Endothelial cell of umbilical vein (primary cell): ENCODE results near the gene SAE1. TPM values are rescaled to one million over a fixed set of nuclear protein-coding genes. Genes with fewer than 3 reads are reported as not detected.

Experiments
- BruUV-seq: library from RNA; stranded (reverse); fragments of 400-500 nt; replicated peaks from 2 replicates; lab custom pipeline; 2021; lab: Mats Ljungman, UMichigan
- CTCF ChIA-PET: fragments of 300-600, 350-600 bp; sonication (Branson Sonifier 250); formaldehyde crosslinking; loops from one replicate; lab custom pipeline; 2021; ENCODE audit warnings: antibody characterized with exemption, inconsistent platforms; lab: Charles Lee
- POLR2A ChIA-PET: fragments of 300-600, 350-600 bp; sonication (Branson Sonifier 250); formaldehyde crosslinking; loops from one replicate; lab custom pipeline; 2021; ENCODE audit warnings: antibody characterized with exemption, inconsistent platforms; lab: Charles Lee
- DNase-seq: peaks from one replicate; pipeline ENCODE4 v3.0.0-alpha.2; 2011; ENCODE audit warnings: low read depth, low spot score
- FAIRE-seq: peaks from 2 replicates; lab custom pipeline; 2011; peaks lifted over from hg19 to GRCh38; lab: Jason Lieb, UNC
- H2AFZ ChIP-seq: 2 replicates; pipeline ENCODE4 v1.6.0; 2012; ENCODE audit warnings: low read depth, low read length, control low read depth, inconsistent platforms
- H3K27ac ChIP-seq: 2 replicates; pipeline ENCODE4 v1.5.1; 2011; ENCODE audit warnings: low read depth, mild to moderate bottlenecking, control low read depth, low read length, moderate library complexity; ENCODE audit not compliant: insufficient read depth
- H3K27me3 ChIP-seq, 2 experiments: 2 replicates each; pipeline versions ENCODE4 v1.6.0 to v1.6.1; 2011; ENCODE audit warnings: low read length in 2 of 2, mixed read lengths in 1 of 2; ENCODE audit not compliant: control insufficient read depth in 2 of 2, insufficient read depth in 2 of 2
- H3K36me3 ChIP-seq, 2 experiments: 2 replicates in 1 of 2; 3 replicates in 1 of 2; pipeline ENCODE4 v1.5.1; 2011; ENCODE audit warnings: low read length in 2 of 2, mild to moderate bottlenecking in 1 of 2, moderate library complexity in 1 of 2; ENCODE audit not compliant: control insufficient read depth in 2 of 2, insufficient read depth in 2 of 2; ENCODE audit errors: extremely low read depth in 1 of 2
- H3K4me1 ChIP-seq: 3 replicates; pipeline ENCODE4 v1.5.1; 2011; ENCODE audit warnings: mild to moderate bottlenecking, low read length; ENCODE audit not compliant: control insufficient read depth, insufficient read depth; ENCODE audit errors: extremely low read depth
- H3K4me2 ChIP-seq: 2 replicates; pipeline ENCODE4 v1.6.1; 2011; ENCODE audit warnings: low read length, control low read depth, mixed read lengths; ENCODE audit not compliant: insufficient read depth
- H3K4me3 ChIP-seq, 3 experiments: fragments of 200-600 bp in 1 of 3; sonication (generic), shearing (Covaris generic) in 1 of 3; replicated peaks in 1 of 3; 2 replicates each; pipeline ENCODE4 v1.5.1; 2011 to 2016; ENCODE audit warnings: control low read depth in 3 of 3, low read length in 3 of 3, mild to moderate bottlenecking in 2 of 3, inconsistent platforms in 1 of 3, low read depth in 1 of 3, moderate library complexity in 1 of 3; ENCODE audit not compliant: insufficient read depth in 1 of 3
- H3K79me2 ChIP-seq: 2 replicates; pipeline ENCODE4 v1.6.0; 2012; ENCODE audit warnings: low read length, inconsistent platforms; ENCODE audit not compliant: control insufficient read depth, insufficient read depth
- H3K9ac ChIP-seq: replicated peaks from 2 replicates; pipeline ENCODE3; 2011; ENCODE audit warnings: low read length, control low read depth; ENCODE audit not compliant: insufficient read depth; ENCODE audit errors: extremely low read depth
- H3K9me1 ChIP-seq: replicated peaks from 3 replicates; pipeline ENCODE4 v1.6.0; 2011; ENCODE audit warnings: mild to moderate bottlenecking, low read length; ENCODE audit not compliant: control insufficient read depth, insufficient read depth; ENCODE audit errors: extremely low read depth
- H3K9me3 ChIP-seq: replicated peaks from 2 replicates; pipeline ENCODE4 v1.5.1; 2012; ENCODE audit warnings: low read length, inconsistent platforms; ENCODE audit not compliant: control insufficient read depth, insufficient read depth
- H4K20me1 ChIP-seq: replicated peaks from 2 replicates; pipeline ENCODE3; 2011; ENCODE audit warnings: mild to moderate bottlenecking, low read length; ENCODE audit not compliant: control insufficient read depth, insufficient read depth; ENCODE audit errors: extremely low read depth
- EZH2 ChIP-seq: IDR thresholded peaks from 2 replicates; pipeline ENCODE4 v1.6.1; 2012; ENCODE audit warnings: borderline replicate concordance, low read depth, mild to moderate bottlenecking, moderate library complexity, low read length, inconsistent platforms; ENCODE audit not compliant: severe bottlenecking
- FOS ChIP-seq: IDR thresholded peaks from 2 replicates; pipeline ENCODE4 v1.6.1; 2011; ENCODE audit warnings: mild to moderate bottlenecking, low read length, moderate library complexity, borderline replicate concordance; ENCODE audit not compliant: insufficient read depth
- GATA2 ChIP-seq: IDR thresholded peaks from 2 replicates; pipeline ENCODE4 v1.7.0; 2011; ENCODE audit warnings: low read depth, mild to moderate bottlenecking, moderate library complexity, mixed read lengths, low read length; ENCODE audit not compliant: insufficient read length, insufficient read depth
- JUN ChIP-seq: IDR thresholded peaks from 2 replicates; pipeline ENCODE4 v1.6.1; 2011; ENCODE audit warnings: borderline replicate concordance, low read depth; ENCODE audit not compliant: insufficient read length, insufficient read depth
- MYC ChIP-seq: IDR thresholded peaks from one replicate; pipeline ENCODE4 v1.6.1; 2011; ENCODE audit warnings: mild to moderate bottlenecking, low read depth, low read length
- POLR2A ChIP-seq: IDR thresholded peaks from 2 replicates; pipeline ENCODE4 v1.6.1; 2012; ENCODE audit warnings: low read depth, mild to moderate bottlenecking, control low read depth, low read length
- POLR2AphosphoS5 ChIP-seq: IDR thresholded peaks from 2 replicates; pipeline ENCODE4 v1.6.1; 2012; ENCODE audit warnings: low read depth, mild to moderate bottlenecking, control low read depth, low read length, moderate library complexity; ENCODE audit not compliant: insufficient read depth
- dilution Hi-C: fragments of 300-500 bp; cut with MboI; formaldehyde crosslinking; loops from one replicate; pipeline ENCODE4 v1.15.0; 2019; ENCODE audit warnings: low sequenced_read_pairs; ENCODE audit not compliant: extremely low pct_ligation_motif_present
- intact Hi-C: fragments of 100-400 bp; cut with micrococcal nuclease; formaldehyde crosslinking; loops from one replicate; pipeline ENCODE4 v1.10.0; 2022
- polyA plus RNA-seq, 4 experiments: library from polyadenylated mRNA; depleted of rRNA in 3 of 4; stranded (reverse) in 3 of 4; unstranded in 1 of 4; fragments of >200 nt; gene quantifications; 2 replicates each; pipeline versions ENCODE4 v1.2.1 to v1.2.3, GENCODE V29; 2011 to 2012; ENCODE audit warnings: missing spikeins in 1 of 4
- total RNA-seq: library from RNA; stranded (reverse); gene quantifications from 2 replicates; pipeline ENCODE4 v1.2.3, GENCODE V29; 2021
- TF ChIP-seq, protein P1 (sequence below), 2 donors: IDR thresholded peaks; 1 replicate in 1 of 2; 2 replicates in 1 of 2; pipeline ENCODE4 v1.5.1; 2011; ENCODE audit warnings: low read length in 2 of 2, mild to moderate bottlenecking in 2 of 2, moderate library complexity in 2 of 2, control low read depth in 1 of 2, inconsistent platforms in 1 of 2, low read depth in 1 of 2; ENCODE audit not compliant: insufficient read depth in 1 of 2; ENCODE audit errors: extremely low read depth in 1 of 2
- TF ChIP-seq, protein P2 (sequence below): IDR thresholded peaks from 2 replicates; pipeline ENCODE4 v1.6.1; 2011; ENCODE audit not compliant: insufficient read depth, insufficient read length

SAE1 gene
- total and polyA plus RNA-seq, 2 donors (not counting 3 experiments of a cell fraction or from before 2014, with no cell fraction given): 165 to 219 TPM

DNA sequence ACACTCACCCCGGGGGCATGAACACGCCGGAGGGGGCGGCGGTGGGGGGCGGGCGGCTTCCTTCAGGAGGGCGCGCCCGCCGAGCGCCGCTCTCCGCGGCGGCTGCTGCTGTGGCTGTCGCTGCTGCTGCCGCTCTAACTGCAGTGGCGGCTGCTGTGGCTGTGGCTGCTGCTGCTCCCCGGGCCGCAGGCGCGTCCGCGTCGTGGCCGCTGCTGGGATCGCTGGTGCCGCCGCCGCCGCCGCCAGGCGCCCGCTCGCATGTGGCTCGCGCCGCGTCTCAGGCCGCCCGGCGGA, 100.2 kb downstream of the SAE1 start, which contains the start of gene BBC3:
Gene BBC3 (minus strand): TSS at position 279 of the 294 bp plus-strand sequence. CDS start 2,768 bp downstream, outside the sequence.
- TF ChIP-seq EZH2: no peak
- TF ChIP-seq, protein P1, sequence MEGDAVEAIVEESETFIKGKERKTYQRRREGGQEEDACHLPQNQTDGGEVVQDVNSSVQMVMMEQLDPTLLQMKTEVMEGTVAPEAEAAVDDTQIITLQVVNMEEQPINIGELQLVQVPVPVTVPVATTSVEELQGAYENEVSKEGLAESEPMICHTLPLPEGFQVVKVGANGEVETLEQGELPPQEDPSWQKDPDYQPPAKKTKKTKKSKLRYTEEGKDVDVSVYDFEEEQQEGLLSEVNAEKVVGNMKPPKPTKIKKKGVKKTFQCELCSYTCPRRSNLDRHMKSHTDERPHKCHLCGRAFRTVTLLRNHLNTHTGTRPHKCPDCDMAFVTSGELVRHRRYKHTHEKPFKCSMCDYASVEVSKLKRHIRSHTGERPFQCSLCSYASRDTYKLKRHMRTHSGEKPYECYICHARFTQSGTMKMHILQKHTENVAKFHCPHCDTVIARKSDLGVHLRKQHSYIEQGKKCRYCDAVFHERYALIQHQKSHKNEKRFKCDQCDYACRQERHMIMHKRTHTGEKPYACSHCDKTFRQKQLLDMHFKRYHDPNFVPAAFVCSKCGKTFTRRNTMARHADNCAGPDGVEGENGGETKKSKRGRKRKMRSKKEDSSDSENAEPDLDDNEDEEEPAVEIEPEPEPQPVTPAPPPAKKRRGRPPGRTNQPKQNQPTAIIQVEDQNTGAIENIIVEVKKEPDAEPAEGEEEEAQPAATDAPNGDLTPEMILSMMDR (IDR thresholded peaks at IDR 0.05; ENCODE audit: extremely low read depth in 1 of 2, insufficient read depth in 1 of 2, low read depth in 1 of 2, low read length in 2 of 2): no peak
- TF ChIP-seq MYC: no peak
- no peak for TF ChIP-seq POLR2AphosphoS5
- no peak for TF ChIP-seq FOS
- TF ChIP-seq POLR2A: no peak
- TF ChIP-seq JUN: no peak
- TF ChIP-seq, protein P2, sequence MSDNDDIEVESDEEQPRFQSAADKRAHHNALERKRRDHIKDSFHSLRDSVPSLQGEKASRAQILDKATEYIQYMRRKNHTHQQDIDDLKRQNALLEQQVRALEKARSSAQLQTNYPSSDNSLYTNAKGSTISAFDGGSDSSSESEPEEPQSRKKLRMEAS: no peak
- no peak for TF ChIP-seq GATA2
- peak within 1 kb of the TSS; percentile 56 for H3K27ac ChIP-seq
- H3K79me2 ChIP-seq: peaks cover 9% of the 10 kb centered on the region
- ChIA-PET POLR2A (no interaction called here), CTCF (no interaction called here)
- H3K4me2 ChIP-seq: peak within 1 kb of the TSS; percentile 57
- H3K4me1 ChIP-seq: peaks cover 32% of the 10 kb centered on the region
- no peak for FAIRE-seq
- dilution Hi-C loops (no loop called here), intact Hi-C loops (no loop called here)
- peak within 1 kb of the TSS; percentile 64 for H3K9ac ChIP-seq
- no peaks in the 10 kb centered on the region for H3K36me3 ChIP-seq
- H2AFZ ChIP-seq: peak within 1 kb of the TSS; percentile 16
- H4K20me1 ChIP-seq: no peaks in the 10 kb centered on the region
- H3K4me3 ChIP-seq: peak within 1 kb of the TSS; percentile 55 to 93 (median 70)
- H3K27me3 ChIP-seq: no peaks in the 10 kb centered on the region
- H3K9me1 ChIP-seq: no peaks in the 10 kb centered on the region
- no TSS peak for BruUV-seq
- no peaks in the 10 kb centered on the region for H3K9me3 ChIP-seq
- DNase-seq: no peak
